ENCODE measurements around the gene HAPLN3.

HAPLN3 gene

GRCh38 chr15:88828791-88829190 lies 66.6 kb downstream of the HAPLN3 start:
- Histone ChIP-seq H3K36me3 (ENCODE audit: insufficient read depth, low read length) (no peaks in the 10 kb centered on the region), H3K79me2 (ENCODE audit: insufficient read depth, low read length) (no peaks in the 10 kb centered on the region), H4K20me1 (ENCODE audit: insufficient read depth, low read length, poor library complexity, severe bottlenecking) (no peaks in the 10 kb centered on the region), H3K4me1 (ENCODE audit: insufficient read depth, low read length, poor library complexity, severe bottlenecking) (no peaks in the 10 kb centered on the region), H3K9me3 (ENCODE audit: insufficient read depth, low read depth, low read length) (no peaks in the 10 kb centered on the region), H3K27me3 (ENCODE audit: insufficient read depth, low read length, poor library complexity, severe bottlenecking) (no peaks in the 10 kb centered on the region), H3K4me3 (ENCODE audit: low read length, poor library complexity, severe bottlenecking) (no peak overlapping the region), H3F3A (ENCODE audit: low read depth) (no peaks in the 10 kb centered on the region), H3K9me2 (replicated peaks; ENCODE audit: low read depth, low read length) (no peaks in the 10 kb centered on the region), H2AFZ (ENCODE audit: low read length) (no peak overlapping the region), H3K4me2 (ENCODE audit: low read depth, low read length, poor library complexity, severe bottlenecking) (no peak overlapping the region), H3K9ac (ENCODE audit: low read depth, low read length, poor library complexity, severe bottlenecking) (no peak overlapping the region)
- no peak for TF ChIP-seq EZH2phosphoT487 (IDR thresholded peaks at IDR 0.05; ENCODE audit: borderline replicate concordance)
- TF ChIP-seq CTCF (conservative IDR thresholded peaks at IDR 0.05; ENCODE audit: low read length) = no peak
